AG04450 (cell line): ENCODE data around the gene NSUN3. TPM values are rescaled to one million over a fixed set of nuclear protein-coding genes. Genes with fewer than 3 reads are reported as not detected.

Experiments used
- CTCF ChIA-PET: fragments of 300-600, 350-600 bp; formaldehyde crosslinking; extraction: SDS; loops from one replicate; lab custom pipeline; 2022; ENCODE audit warnings: antibody characterized with exemption, inconsistent platforms; lab: Charles Lee
- POLR2A ChIA-PET: fragments of 350-600 bp; formaldehyde crosslinking; extraction: SDS; loops from one replicate; lab custom pipeline; 2021; ENCODE audit warnings: antibody characterized with exemption, inconsistent platforms; lab: Yijun Ruan, JAX
- DNase-seq: peaks from one replicate; pipeline ENCODE4 v3.0.0-alpha.2; 2011; ENCODE audit warnings: low read depth, low spot score
- H3K27ac ChIP-seq: one replicate; pipeline ENCODE4 v1.5.1; 2012; ENCODE audit warnings: low read depth, low read length, control low read depth
- H3K27me3 ChIP-seq: one replicate; pipeline ENCODE4 v1.6.0; 2012; ENCODE audit warnings: low read length; ENCODE audit not compliant: control insufficient read depth, insufficient read depth
- H3K4me3 ChIP-seq: 2 replicates; pipeline ENCODE4 v1.5.1; 2011; ENCODE audit warnings: mild to moderate bottlenecking, low read depth, low read length, control low read depth
- H3K9me3 ChIP-seq: 2 replicates; pipeline ENCODE4 v1.5.1; 2012; ENCODE audit warnings: low read length; ENCODE audit not compliant: control insufficient read depth, insufficient read depth
- polyA plus RNA-seq: library from polyadenylated mRNA; depleted of rRNA; stranded (reverse); fragments of >200 nt; gene quantifications from 2 replicates; pipeline ENCODE4 v1.2.3, GENCODE V29; 2011
- TF ChIP-seq, protein P1 (sequence below): IDR thresholded peaks from 2 replicates; pipeline ENCODE4 v1.5.1; 2011; ENCODE audit warnings: low read depth, low read length, control low read depth, inconsistent platforms

Gene NSUN3
- polyA plus RNA-seq, 1 experiment, result 7.7 TPM

DNA sequence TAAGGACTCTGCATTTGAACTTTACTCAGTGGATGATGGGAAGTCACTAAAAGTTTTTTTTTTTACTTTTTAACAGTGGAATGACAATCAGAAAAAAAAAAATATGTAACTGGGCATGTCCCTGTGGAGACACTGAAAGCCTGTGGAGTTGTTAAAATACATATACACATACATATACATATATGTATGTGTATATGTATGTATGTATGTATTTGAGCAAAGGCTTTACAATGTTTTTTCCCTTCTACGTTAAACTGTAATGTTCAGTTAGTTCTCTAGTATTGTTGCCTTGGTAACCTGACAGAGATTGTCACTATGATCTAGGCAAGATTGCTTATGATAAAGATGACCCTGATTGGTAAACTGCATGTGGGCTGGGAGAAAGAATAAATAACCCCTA is 30.3 kb downstream of the NSUN3 start:
- DNase-seq, result no peak
- Histone ChIP-seq H3K4me3 (no peak overlapping the region), H3K27me3 (no peaks in the 10 kb centered on the region), H3K9me3 (no peaks in the 10 kb centered on the region), H3K27ac (no peak overlapping the region)
- TF ChIP-seq, protein P1, sequence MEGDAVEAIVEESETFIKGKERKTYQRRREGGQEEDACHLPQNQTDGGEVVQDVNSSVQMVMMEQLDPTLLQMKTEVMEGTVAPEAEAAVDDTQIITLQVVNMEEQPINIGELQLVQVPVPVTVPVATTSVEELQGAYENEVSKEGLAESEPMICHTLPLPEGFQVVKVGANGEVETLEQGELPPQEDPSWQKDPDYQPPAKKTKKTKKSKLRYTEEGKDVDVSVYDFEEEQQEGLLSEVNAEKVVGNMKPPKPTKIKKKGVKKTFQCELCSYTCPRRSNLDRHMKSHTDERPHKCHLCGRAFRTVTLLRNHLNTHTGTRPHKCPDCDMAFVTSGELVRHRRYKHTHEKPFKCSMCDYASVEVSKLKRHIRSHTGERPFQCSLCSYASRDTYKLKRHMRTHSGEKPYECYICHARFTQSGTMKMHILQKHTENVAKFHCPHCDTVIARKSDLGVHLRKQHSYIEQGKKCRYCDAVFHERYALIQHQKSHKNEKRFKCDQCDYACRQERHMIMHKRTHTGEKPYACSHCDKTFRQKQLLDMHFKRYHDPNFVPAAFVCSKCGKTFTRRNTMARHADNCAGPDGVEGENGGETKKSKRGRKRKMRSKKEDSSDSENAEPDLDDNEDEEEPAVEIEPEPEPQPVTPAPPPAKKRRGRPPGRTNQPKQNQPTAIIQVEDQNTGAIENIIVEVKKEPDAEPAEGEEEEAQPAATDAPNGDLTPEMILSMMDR, result no peak
- ChIA-PET CTCF (no interaction called here), POLR2A (no interaction called here)

- no peak overlapping the region for H3K27ac ChIP-seq
- no peak overlapping the region for H3K4me3 ChIP-seq
- H3K27me3 ChIP-seq, result no peaks in the 10 kb centered on the region
- DNase-seq, result no peak
- ChIA-PET POLR2A (interaction anchor here (0.6 kb wide), 1 partner anchor 475 kb away, joined by 3 read pairs; no protein-coding TSS in a partner anchor), CTCF (interaction anchor here (0.5 to 0.6 kb wide), 2 partner anchors 90 to 1280 kb away, joined by 3 to 4 read pairs; no protein-coding TSS in a partner anchor)
- TF ChIP-seq, protein P1, result no peak
- H3K9me3 ChIP-seq, result no peaks in the 10 kb centered on the region
Observed at GRCh38 chr3:94095111-94095510, 32.2 kb downstream of the NSUN3 start.

GRCh38 chr3:94098452-94098851 is 35.6 kb downstream of the NSUN3 start:
- no peak for DNase-seq
- H3K4me3 ChIP-seq, result no peak overlapping the region
- no peaks in the 10 kb centered on the region for H3K27me3 ChIP-seq
- POLR2A ChIA-PET, result no interaction called here
- TF ChIP-seq, protein P1, result no peak
- CTCF ChIA-PET, result interaction anchor here (1.8 kb wide), 1 partner anchor 29 kb away, joined by 9 read pairs; no protein-coding TSS in a partner anchor
- H3K9me3 ChIP-seq, result no peaks in the 10 kb centered on the region
- no peak overlapping the region for H3K27ac ChIP-seq

GRCh38 chr3:94099311-94099710 is 36.5 kb downstream of the NSUN3 start:
- no peak overlapping the region for H3K4me3 ChIP-seq
- ChIA-PET CTCF (interaction anchor here (1.8 kb wide), 1 partner anchor 30 kb away, joined by 9 read pairs; no protein-coding TSS in a partner anchor), POLR2A (no interaction called here)
- no peaks in the 10 kb centered on the region for H3K27me3 ChIP-seq
- H3K27ac ChIP-seq, result no peak overlapping the region
- H3K9me3 ChIP-seq, result no peaks in the 10 kb centered on the region
- TF ChIP-seq, protein P1, result no peak
- DNase-seq, result no peak

GRCh38 chr3:94101860-94102259 is 39.0 kb downstream of the NSUN3 start:
- no peak for DNase-seq
- POLR2A ChIA-PET, result no interaction called here
- Histone ChIP-seq H3K9me3 (no peaks in the 10 kb centered on the region), H3K27ac (no peak overlapping the region), H3K27me3 (no peaks in the 10 kb centered on the region), H3K4me3 (no peak overlapping the region)
- CTCF ChIA-PET, result interaction anchor here (0.6 to 2.6 kb wide), 5 partner anchors 9 to 99 kb away, joined by 4 to 16 read pairs (median 4); no protein-coding TSS in a partner anchor
- TF ChIP-seq, protein P1, result peak; percentile 35
